Stimulated activated CD4-positive, alpha-beta T cell treated with anti-CD3 and anti-CD28 coated beads, Interleukin-2, amount 100 ng/mL, for 4 hours (primary cell): Measurements from ENCODE around the gene KIAA1958.

Experiments used
- DNase-seq: peaks from one replicate; pipeline ENCODE4 v3.0.0-alpha.2; 2020; ENCODE audit warnings: low read depth

Gene KIAA1958

GRCh38 chr9:112529316-112529715 is 42.7 kb downstream of the KIAA1958 start:
- DNase-seq = no peak

GRCh38 chr9:112530751-112531205 is 44.2 kb downstream of the KIAA1958 start:
- DNase-seq = no peak

GRCh38 chr9:112531666-112532282 is 45.1 kb downstream of the KIAA1958 start:
- no peak for DNase-seq

- DNase-seq = no peak
Measured at GRCh38 chr9:112532427-112532826, 45.8 kb downstream of the KIAA1958 start.

- no peak for DNase-seq
Measured at GRCh38 chr9:112533660-112534059, 47.0 kb downstream of the KIAA1958 start.

- DNase-seq = no peak
Measured at GRCh38 chr9:112535301-112535700, 48.7 kb downstream of the KIAA1958 start.

- DNase-seq = no peak
Measured at GRCh38 chr9:112535811-112536210, 49.2 kb downstream of the KIAA1958 start.

GRCh38 chr9:112537561-112537960 is 50.9 kb downstream of the KIAA1958 start:
- DNase-seq = no peak

GRCh38 chr9:112540800-112541199 is 54.2 kb downstream of the KIAA1958 start:
- DNase-seq = no peak

GRCh38 chr9:112541685-112542084 is 55.1 kb downstream of the KIAA1958 start:
- DNase-seq = no peak

- no peak for DNase-seq
Measured at GRCh38 chr9:112542593-112543292, 56.1 kb downstream of the KIAA1958 start.

- no peak for DNase-seq
Measured at GRCh38 chr9:112544477-112544876, 57.9 kb downstream of the KIAA1958 start.

- DNase-seq = no peak
Measured at GRCh38 chr9:112545237-112545636, 58.6 kb downstream of the KIAA1958 start.

GRCh38 chr9:112546149-112547012 is 59.8 kb downstream of the KIAA1958 start:
- no peak for DNase-seq

- no peak for DNase-seq
Measured at GRCh38 chr9:112548051-112548440, 61.4 kb downstream of the KIAA1958 start.

GRCh38 chr9:112548836-112549595 is 62.4 kb downstream of the KIAA1958 start:
- no peak for DNase-seq

GRCh38 chr9:112550531-112550930 is 63.9 kb downstream of the KIAA1958 start:
- DNase-seq = no peak

GRCh38 chr9:112551641-112552040 is 65.0 kb downstream of the KIAA1958 start:
- DNase-seq = no peak

GRCh38 chr9:112552229-112553056 is 65.8 kb downstream of the KIAA1958 start:
- DNase-seq = no peak

- no peak for DNase-seq
Measured at GRCh38 chr9:112553256-112553826, 66.7 kb downstream of the KIAA1958 start.

GRCh38 chr9:112554516-112554915 is 67.9 kb downstream of the KIAA1958 start:
- no peak for DNase-seq
